ENCODE measurements around the gene ZFP36.

The ZFP36 gene

GRCh38 chr19:39415111-39416046, 8.7 kb downstream of the ZFP36 start:
- H3K4me3 ChIP-seq (ENCODE audit: low read depth, low read length), result peak overlapping the region; percentile 78
- DNase-seq (ENCODE audit: low read depth), result no peak

GRCh38 chr19:39416152-39417120, 9.8 kb downstream of the ZFP36 start:
- no peak overlapping the region for H3K4me3 ChIP-seq (ENCODE audit: low read depth, low read length)
- DNase-seq (ENCODE audit: low read depth), result no peak

- no peak overlapping the region for H3K4me3 ChIP-seq (ENCODE audit: low read depth, low read length)
- DNase-seq (ENCODE audit: low read depth), result no peak
These were observed 11.0 kb downstream of the ZFP36 start for GRCh38 chr19:39417463-39418181.

- no peak overlapping the region for H3K4me3 ChIP-seq (ENCODE audit: low read depth, low read length)
- no peak for DNase-seq (ENCODE audit: low read depth)
These were observed 12.4 kb downstream of the ZFP36 start for GRCh38 chr19:39419003-39419402.

- H3K4me3 ChIP-seq (ENCODE audit: low read depth, low read length), result no peak overlapping the region
- DNase-seq (ENCODE audit: low read depth), result no peak
These were observed 14.1 kb downstream of the ZFP36 start for GRCh38 chr19:39420769-39421168.

- no peak overlapping the region for H3K4me3 ChIP-seq (ENCODE audit: low read depth, low read length)
- no peak for DNase-seq (ENCODE audit: low read depth)
These were observed 15.4 kb downstream of the ZFP36 start for GRCh38 chr19:39422020-39422419.

- H3K4me3 ChIP-seq (ENCODE audit: low read depth, low read length), result no peak overlapping the region
- no peak for DNase-seq (ENCODE audit: low read depth)
These were observed 16.8 kb downstream of the ZFP36 start for GRCh38 chr19:39423258-39424086.

- no peak overlapping the region for H3K4me3 ChIP-seq (ENCODE audit: low read depth, low read length)
- no peak for DNase-seq (ENCODE audit: low read depth)
These were observed 18.3 kb downstream of the ZFP36 start for GRCh38 chr19:39424934-39425333.

- DNase-seq (ENCODE audit: low read depth), result no peak
- H3K4me3 ChIP-seq (ENCODE audit: low read depth, low read length), result no peak overlapping the region
These were observed 19.1 kb downstream of the ZFP36 start for GRCh38 chr19:39425744-39426143.

- no peak for DNase-seq (ENCODE audit: low read depth)
- no peak overlapping the region for H3K4me3 ChIP-seq (ENCODE audit: low read depth, low read length)
These were observed 19.5 kb downstream of the ZFP36 start for GRCh38 chr19:39426170-39426569.

- H3K4me3 ChIP-seq (ENCODE audit: low read depth, low read length), result no peak overlapping the region
- no peak for DNase-seq (ENCODE audit: low read depth)
These were observed 21.1 kb downstream of the ZFP36 start for GRCh38 chr19:39427707-39428106.

GRCh38 chr19:39428283-39429112, 21.9 kb downstream of the ZFP36 start:
- peak; percentile 84 for DNase-seq (ENCODE audit: low read depth)
- H3K4me3 ChIP-seq (ENCODE audit: low read depth, low read length), result no peak overlapping the region

- DNase-seq (ENCODE audit: low read depth), result peak; percentile 96
These were observed 24.3 kb downstream of the ZFP36 start for GRCh38 chr19:39430675-39431593.

GRCh38 chr19:39432677-39433025, 26.0 kb downstream of the ZFP36 start:
- no peak for DNase-seq (ENCODE audit: low read depth)
- no peak overlapping the region for H3K4me3 ChIP-seq (ENCODE audit: low read depth, low read length)

More at GRCh38 chr19:39430675-39431593, 24.3 kb downstream of the ZFP36 start:
- no peak overlapping the region for H3K4me3 ChIP-seq (ENCODE audit: low read depth, low read length)

- no peak overlapping the region for H3K4me3 ChIP-seq (ENCODE audit: low read depth, low read length)
- DNase-seq (ENCODE audit: low read depth), result no peak
These were observed 26.9 kb downstream of the ZFP36 start for GRCh38 chr19:39433480-39434079.
